GM23248 (cell line): ENCODE measurements around the gene AP2B1. TPM values are rescaled to one million over a fixed set of nuclear protein-coding genes. Genes with fewer than 3 reads are reported as not detected.

ENCODE experiments used
- DNase-seq: peaks from one replicate; pipeline ENCODE4 v3.0.0-alpha.2; 2015
- H2AFZ ChIP-seq: fragments of 200-600 bp; sonication (generic); 2 replicates; pipeline ENCODE4 v1.6.1; 2016; ENCODE audit warnings: antibody characterized with exemption
- H3F3A ChIP-seq: fragments of 200-600 bp; sonication (generic); 2 replicates; pipeline ENCODE4 v1.6.1; 2016; ENCODE audit warnings: mild to moderate bottlenecking, antibody characterized with exemption, mixed run types; ENCODE audit not compliant: insufficient read depth
- H3K27ac ChIP-seq: fragments of 200-600 bp; sonication (generic); 2 replicates; pipeline ENCODE4 v1.5.1; 2016; ENCODE audit warnings: mild to moderate bottlenecking
- H3K27me3 ChIP-seq: fragments of 200-600 bp; sonication (generic); replicated peaks from 2 replicates; pipeline ENCODE4 v1.6.1; 2016; ENCODE audit warnings: mild to moderate bottlenecking; ENCODE audit not compliant: insufficient read depth
- H3K36me3 ChIP-seq: fragments of 200-600 bp; sonication (generic); 2 replicates; pipeline ENCODE4 v1.6.1; 2016; ENCODE audit warnings: low read depth, mild to moderate bottlenecking
- H3K4me1 ChIP-seq: fragments of 200-600 bp; sonication (generic); 2 replicates; pipeline ENCODE4 v1.6.1; 2016; ENCODE audit warnings: mild to moderate bottlenecking; ENCODE audit not compliant: insufficient read depth
- H3K4me2 ChIP-seq: fragments of 200-600 bp; sonication (generic); one replicate; pipeline ENCODE4 v1.6.1; 2016; ENCODE audit warnings: mild to moderate bottlenecking; ENCODE audit not compliant: unreplicated experiment
- H3K4me3 ChIP-seq: fragments of 200-600 bp; sonication (generic); 2 replicates; pipeline ENCODE4 v1.5.1; 2016; ENCODE audit warnings: mild to moderate bottlenecking
- H3K79me2 ChIP-seq: fragments of 200-600 bp; sonication (generic); 2 replicates; pipeline ENCODE4 v1.6.1; 2016; ENCODE audit warnings: mild to moderate bottlenecking; ENCODE audit not compliant: insufficient read depth
- H3K9ac ChIP-seq: fragments of 200-600 bp; sonication (generic); 2 replicates; pipeline ENCODE4 v1.6.1; 2016; ENCODE audit warnings: mild to moderate bottlenecking
- H3K9me2 ChIP-seq: fragments of 200-600 bp; sonication (generic); 2 replicates; pipeline ENCODE4 v1.6.1; 2016; ENCODE audit warnings: mixed run types, mild to moderate bottlenecking, moderate library complexity; ENCODE audit not compliant: insufficient read depth
- H3K9me3 ChIP-seq: fragments of 200-600 bp; sonication (generic); one replicate; pipeline ENCODE4 v1.6.1; 2017; ENCODE audit warnings: low read depth
- H4K20me1 ChIP-seq: fragments of 200-600 bp; sonication (generic); 2 replicates; pipeline ENCODE4 v1.6.0; 2016; ENCODE audit not compliant: insufficient read depth
- EZH2 ChIP-seq: fragments of 200-600 bp; sonication (generic); IDR thresholded peaks from 2 replicates; pipeline ENCODE4 v1.6.1; 2018; ENCODE audit warnings: antibody characterized with exemption, mild to moderate bottlenecking; ENCODE audit not compliant: insufficient read depth, poor library complexity, severe bottlenecking
- EZH2phosphoT487 ChIP-seq: fragments of 200-600 bp; sonication (generic); IDR thresholded peaks from 2 replicates; pipeline ENCODE4 v1.6.1; 2018; ENCODE audit warnings: antibody characterized with exemption, moderate library complexity, mild to moderate bottlenecking, low read depth; ENCODE audit not compliant: insufficient read depth
- WGBS, 2 experiments: methylation state at CpG; one replicate each; pipeline ENCODE4 v1.1.6; 2015 to 2017; ENCODE audit warnings: low lambda C conversion rate in 2 of 2, low coverage in 1 of 2; ENCODE audit errors: missing lambda C conversion rate in 2 of 2; 5-methylcytosine and 5-hydroxymethylcytosine counted together
- in situ Hi-C: fragments of 300-500 bp; cut with MboI; formaldehyde crosslinking; loops from 2 replicates; pipeline ENCODE4 v1.15.0; 2020
- polyA plus RNA-seq: library from polyadenylated mRNA; unstranded; fragments of >200 nt; fragmentation: Nextera tagmentation; extraction: Ambion mirVana; gene quantifications from 2 replicates; pipeline ENCODE4 v1.2.1, GENCODE V29; 2016
- total RNA-seq: library from RNA; depleted of rRNA; stranded (reverse); fragments of >200 nt; shearing (Covaris generic); gene quantifications from 2 replicates; pipeline ENCODE4 v1.2.3, GENCODE V29; 2014

The AP2B1 gene
- total and polyA plus RNA-seq, 2 experiments from 2014 or later, result 72.4 to 85.9 TPM

- no peak overlapping the region for H3K9ac ChIP-seq
- no peaks in the 10 kb centered on the region for H3K36me3 ChIP-seq
- no peak overlapping the region for H2AFZ ChIP-seq
- no peak overlapping the region for H3K4me2 ChIP-seq
- no peaks in the 10 kb centered on the region for H3F3A ChIP-seq
- peaks cover 12% of the 10 kb centered on the region for H3K27me3 ChIP-seq
- TF ChIP-seq EZH2phosphoT487 (no peak), EZH2 (no peak)
- no peak overlapping the region for H3K4me3 ChIP-seq
- peaks cover 5% of the 10 kb centered on the region; the same call in 1 of the 2 replicates for H3K4me1 ChIP-seq
- H3K79me2 ChIP-seq, result no peaks in the 10 kb centered on the region
- no peaks in the 10 kb centered on the region for H3K9me3 ChIP-seq
- DNase-seq, result no peak
- H3K27ac ChIP-seq, result no peak overlapping the region
- no peaks in the 10 kb centered on the region for H4K20me1 ChIP-seq
- 68 to 69% methylated on average over 14 to 15 of the region's 15 CpGs for WGBS, 2 experiments
- no peaks in the 10 kb centered on the region for H3K9me2 ChIP-seq
- in situ Hi-C loops, result no loop called here
Measured at GRCh38 chr17:35745749-35746320, 158.7 kb downstream of the AP2B1 start.

GRCh38 chr17:35747540-35748017 is 160.5 kb downstream of the AP2B1 start:
- in situ Hi-C loops, result no loop called here
- Histone ChIP-seq H3K9ac (no peak overlapping the region), H3F3A (no peaks in the 10 kb centered on the region), H4K20me1 (no peaks in the 10 kb centered on the region), H3K4me3 (no peak overlapping the region), H3K9me3 (no peaks in the 10 kb centered on the region), H3K27me3 (no peaks in the 10 kb centered on the region; the same call in 1 of the 2 replicates), H3K9me2 (no peaks in the 10 kb centered on the region), H3K27ac (no peak overlapping the region), H3K36me3 (no peaks in the 10 kb centered on the region), H2AFZ (no peak overlapping the region), H3K4me2 (no peak overlapping the region), H3K4me1 (peaks cover 9% of the 10 kb centered on the region), H3K79me2 (no peaks in the 10 kb centered on the region)
- no peak for TF ChIP-seq EZH2phosphoT487
- no peak for TF ChIP-seq EZH2
- 28 to 29% methylated on average over 12 of the region's 12 CpGs for WGBS, 2 experiments
- peak; percentile 88 for DNase-seq

GRCh38 chr17:35748341-35748841 is 161.3 kb downstream of the AP2B1 start:
- Histone ChIP-seq H3F3A (no peaks in the 10 kb centered on the region), H3K4me3 (no peak overlapping the region), H3K27ac (no peak overlapping the region), H4K20me1 (no peaks in the 10 kb centered on the region), H3K9ac (no peak overlapping the region), H3K79me2 (no peaks in the 10 kb centered on the region), H3K27me3 (no peaks in the 10 kb centered on the region; the same call in 1 of the 2 replicates), H2AFZ (no peak overlapping the region), H3K9me3 (no peaks in the 10 kb centered on the region), H3K36me3 (no peaks in the 10 kb centered on the region), H3K9me2 (no peaks in the 10 kb centered on the region), H3K4me2 (no peak overlapping the region), H3K4me1 (peaks cover 9% of the 10 kb centered on the region)
- WGBS, 2 experiments, result 9 to 17% methylated on average over 4 of the region's 4 CpGs
- in situ Hi-C loops, result no loop called here
- TF ChIP-seq EZH2phosphoT487 (no peak), EZH2 (no peak)
- DNase-seq, result no peak

- in situ Hi-C loops, result no loop called here
- 76 to 82% methylated on average over 6 of the region's 6 CpGs for WGBS, 2 experiments
- TF ChIP-seq EZH2 (no peak), EZH2phosphoT487 (no peak)
Measured at GRCh38 chr17:35748979-35749378, 161.9 kb downstream of the AP2B1 start.

More at GRCh38 chr17:35748979-35749378, 161.9 kb downstream of the AP2B1 start:
- Histone ChIP-seq H3K4me2 (no peak overlapping the region), H3K27me3 (no peaks in the 10 kb centered on the region; the same call in 1 of the 2 replicates), H3K79me2 (no peaks in the 10 kb centered on the region), H2AFZ (no peak overlapping the region), H3K9me3 (no peaks in the 10 kb centered on the region), H3K9me2 (no peaks in the 10 kb centered on the region), H3K4me3 (no peak overlapping the region), H3F3A (no peaks in the 10 kb centered on the region), H3K27ac (no peak overlapping the region), H3K9ac (no peak overlapping the region), H3K36me3 (no peaks in the 10 kb centered on the region), H3K4me1 (peaks cover 9% of the 10 kb centered on the region), H4K20me1 (no peaks in the 10 kb centered on the region)
- no peak for DNase-seq
